HG03442 (cell line): ENCODE results near the gene HAPLN2.
"Not testable (repeated sequence)": the region's sequence is repeated elsewhere in the genome, so short reads cannot be mapped to it uniquely, and the experiment has no call there.

Experiments used
- ATAC-seq: cut with Tn5 transposase; IDR thresholded peaks from one replicate; pipeline ENCODE4 v1.9.1; 2021; ENCODE audit warnings: mild to moderate bottlenecking, moderate library complexity; ENCODE audit not compliant: unreplicated experiment

The HAPLN2 gene

DNA sequence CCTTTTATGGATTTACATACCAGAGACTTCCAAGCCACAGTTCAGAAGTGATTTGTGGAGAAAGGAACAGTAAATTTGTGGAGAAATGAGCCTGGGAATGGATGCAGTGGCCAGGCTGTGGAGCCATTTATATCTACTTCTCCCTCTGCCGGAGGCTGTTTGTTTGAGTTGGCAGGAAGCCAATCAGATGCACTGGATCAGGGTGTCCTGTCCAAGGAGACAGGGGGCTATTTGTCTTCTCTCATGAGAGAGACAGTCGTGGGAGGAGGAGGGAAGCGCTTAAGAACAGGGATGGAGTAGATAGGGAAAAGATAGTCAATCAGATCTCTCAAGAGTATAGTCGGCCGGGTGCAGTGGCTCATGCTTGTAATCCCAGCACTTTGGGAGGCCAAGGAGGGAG is 2.8 kb upstream of the HAPLN2 start:
- no peak for ATAC-seq

DNA sequence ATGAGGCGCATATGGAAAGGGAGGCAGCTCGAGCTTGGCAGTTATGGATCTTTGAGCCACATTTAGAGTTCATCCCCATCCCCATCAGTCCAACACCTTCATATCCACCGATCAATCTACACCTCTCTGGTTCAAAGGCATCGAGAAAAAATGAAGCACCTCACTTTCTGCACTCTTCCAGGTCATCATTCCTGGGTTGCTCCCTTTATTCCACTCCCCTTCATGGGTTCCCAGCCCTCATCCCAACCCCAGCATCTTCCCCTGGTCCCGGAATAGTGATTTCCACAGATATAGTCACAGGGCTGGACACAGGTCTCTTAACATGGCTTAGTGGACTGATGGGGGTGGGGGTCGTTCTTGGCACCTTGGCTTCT is 354 bp downstream of the HAPLN2 start:
- no peak for ATAC-seq

DNA sequence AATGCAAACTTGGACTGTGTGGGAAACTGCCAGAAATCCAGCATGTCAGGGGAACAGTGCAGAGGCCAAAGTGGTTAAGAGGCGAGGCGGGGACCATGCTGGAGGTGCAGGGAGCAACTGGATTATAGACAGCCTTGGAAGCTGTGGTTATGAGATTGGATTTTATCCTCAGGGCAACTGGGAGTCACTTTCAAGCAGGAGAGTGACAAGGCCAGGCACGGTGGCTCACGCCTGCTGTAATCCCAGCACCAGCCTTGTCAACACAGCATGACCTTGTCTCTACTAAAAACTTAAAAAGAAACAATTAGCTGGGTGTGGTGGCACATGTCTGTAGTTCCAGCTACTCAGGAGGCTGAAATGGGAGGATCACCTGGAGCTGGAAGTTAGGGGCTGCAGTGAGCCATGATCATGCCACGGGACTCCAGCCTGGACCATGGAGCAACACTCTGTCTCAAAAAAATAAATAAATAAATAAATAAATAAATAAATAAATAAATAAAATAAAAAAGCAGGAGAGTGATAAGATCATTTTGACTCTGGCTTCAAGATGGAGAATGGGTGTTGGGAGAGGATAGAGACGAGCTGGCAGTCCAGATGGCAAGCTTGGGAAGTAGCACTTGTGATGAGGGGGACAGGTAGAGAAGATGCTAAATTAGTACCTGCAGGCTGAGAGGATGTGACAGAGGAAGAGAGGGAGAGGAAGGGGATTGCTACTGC is 3.5 kb downstream of the HAPLN2 start:
- no peak for ATAC-seq

DNA sequence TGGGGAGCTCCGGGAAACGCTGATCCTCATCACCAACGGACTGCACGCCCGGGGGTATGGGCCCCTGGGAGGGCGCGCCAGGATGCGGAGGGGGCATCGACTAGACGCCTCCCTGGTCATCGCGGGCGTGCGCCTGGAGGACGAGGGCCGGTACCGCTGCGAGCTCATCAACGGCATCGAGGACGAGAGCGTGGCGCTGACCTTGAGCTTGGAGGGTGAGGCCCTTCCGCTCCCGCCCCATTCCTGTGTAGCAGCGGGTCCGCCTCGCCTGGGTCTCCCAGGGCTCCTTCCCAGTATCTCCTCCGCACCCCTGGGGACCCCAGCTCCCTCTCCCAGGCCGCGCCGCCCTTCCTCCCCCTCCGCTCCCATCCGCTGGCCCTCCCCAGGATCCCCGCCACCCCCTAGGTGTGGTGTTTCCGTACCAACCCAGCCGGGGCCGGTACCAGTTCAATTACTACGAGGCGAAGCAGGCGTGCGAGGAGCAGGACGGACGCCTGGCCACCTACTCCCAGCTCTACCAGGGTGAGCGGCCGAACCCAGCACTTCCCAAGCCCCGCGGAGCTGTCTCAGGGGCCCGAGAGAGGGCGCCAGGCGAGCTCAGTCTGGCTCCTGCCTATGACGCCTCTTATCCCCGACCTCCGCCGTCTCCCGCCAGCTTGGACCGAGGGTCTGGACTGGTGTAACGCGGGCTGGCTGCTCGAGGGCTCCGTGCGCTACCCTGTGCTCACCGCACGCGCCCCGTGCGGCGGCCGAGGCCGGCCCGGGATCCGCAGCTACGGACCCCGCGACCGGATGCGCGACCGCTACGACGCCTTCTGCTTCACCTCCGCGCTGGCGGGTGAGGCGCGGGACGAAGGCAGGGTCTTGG is 5.0 kb downstream of the HAPLN2 start:
- ATAC-seq = no peak

DNA sequence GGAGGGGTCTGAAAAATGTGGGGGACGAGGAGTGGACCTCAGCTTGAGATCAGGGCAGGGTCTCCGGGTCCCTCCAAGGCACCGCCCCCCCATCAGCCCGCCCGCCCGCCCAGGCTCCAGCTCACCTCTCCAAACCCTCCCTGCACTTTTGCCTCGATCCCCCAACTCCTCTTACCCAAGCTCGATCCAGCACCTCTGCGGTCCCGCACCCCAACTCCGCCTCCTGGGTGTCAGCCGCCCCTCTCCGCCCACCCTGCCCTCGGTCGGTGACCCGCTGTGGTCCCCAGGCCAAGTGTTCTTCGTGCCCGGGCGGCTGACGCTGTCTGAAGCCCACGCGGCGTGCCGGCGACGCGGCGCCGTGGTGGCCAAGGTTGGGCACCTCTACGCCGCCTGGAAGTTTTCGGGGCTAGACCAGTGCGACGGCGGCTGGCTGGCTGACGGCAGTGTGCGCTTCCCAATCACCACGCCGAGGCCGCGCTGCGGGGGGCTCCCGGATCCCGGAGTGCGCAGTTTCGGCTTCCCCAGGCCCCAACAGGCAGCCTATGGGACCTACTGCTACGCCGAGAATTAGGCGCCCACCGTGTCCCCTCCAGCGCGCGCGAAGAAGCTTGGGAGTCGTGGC is 5.7 kb downstream of the HAPLN2 start:
- ATAC-seq = no peak

DNA sequence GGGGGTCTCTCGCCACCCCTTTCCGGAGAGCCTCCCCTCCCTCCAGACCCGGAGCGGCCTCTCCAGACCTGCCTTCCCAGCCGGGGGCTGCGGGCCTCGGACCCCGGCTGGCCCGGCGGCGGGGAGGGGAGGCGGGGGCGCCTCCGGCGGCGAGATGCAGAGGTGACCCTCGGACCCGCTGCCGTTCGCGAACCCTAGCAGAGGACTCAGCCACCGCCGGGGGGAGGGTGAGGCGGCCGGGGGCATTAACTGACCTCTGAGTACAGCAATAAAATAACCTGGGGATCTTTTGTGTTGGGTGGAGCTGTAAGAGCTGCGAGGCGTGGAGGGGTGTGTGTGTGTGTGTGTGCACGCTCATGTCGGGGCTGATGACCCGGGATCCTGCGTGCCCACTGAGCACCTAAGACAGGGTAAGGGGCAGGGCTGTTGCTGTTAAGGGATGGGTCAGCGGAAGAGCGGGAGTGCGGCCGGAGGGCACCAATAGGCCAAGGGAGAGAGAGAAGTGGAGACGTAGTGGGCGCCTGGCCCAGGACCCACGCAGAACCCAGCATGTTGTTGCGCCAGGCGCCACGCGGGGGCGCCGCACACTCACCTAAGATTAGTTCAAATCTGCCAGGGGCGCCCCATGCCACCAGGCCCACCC is 6.3 kb downstream of the HAPLN2 start:
- ATAC-seq = no peak

DNA sequence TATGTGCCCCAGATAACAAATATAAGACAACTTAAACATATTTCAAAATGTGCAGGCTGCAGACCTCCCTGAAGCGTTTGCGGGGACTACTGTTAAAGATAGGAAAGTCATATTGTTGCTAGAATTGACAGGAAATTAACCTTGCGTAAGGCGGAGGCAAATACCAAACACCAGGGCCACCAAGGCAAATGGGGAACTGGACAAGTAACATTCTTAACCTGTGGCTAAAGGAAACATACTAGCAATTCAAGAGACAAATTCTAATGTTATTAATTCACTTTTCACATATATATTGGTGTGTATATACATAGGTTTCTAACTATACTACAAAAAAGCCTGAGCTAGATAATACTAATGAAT is 6.8 kb downstream of the HAPLN2 start:
- no peak for ATAC-seq

DNA sequence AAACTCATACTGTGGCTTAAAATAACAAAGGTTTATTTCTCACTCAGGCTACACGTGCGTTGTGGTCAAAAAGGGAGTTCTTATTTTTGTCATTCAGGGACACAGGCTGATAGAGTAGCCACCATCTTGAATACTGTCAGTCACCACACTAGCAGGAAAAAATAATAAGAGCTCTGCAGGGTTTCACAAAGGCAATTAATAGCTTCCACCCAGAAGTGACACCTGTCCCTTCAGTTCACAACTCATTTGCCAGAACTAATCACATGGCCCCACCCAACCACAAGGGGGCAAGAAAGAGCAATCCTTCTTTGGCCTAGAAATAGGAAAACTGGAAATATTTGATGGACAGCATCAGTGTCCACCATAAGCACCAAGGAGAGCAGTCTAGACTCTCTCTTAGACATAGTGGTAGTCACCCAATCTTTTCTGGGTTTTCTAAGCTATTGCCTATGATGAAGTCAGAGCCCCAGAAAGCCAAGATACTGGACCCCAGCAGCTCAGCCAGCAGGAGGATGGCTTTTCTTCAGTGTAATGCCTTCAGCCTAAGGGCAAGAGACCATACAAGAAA is 8.2 kb downstream of the HAPLN2 start:
- no peak for ATAC-seq

DNA sequence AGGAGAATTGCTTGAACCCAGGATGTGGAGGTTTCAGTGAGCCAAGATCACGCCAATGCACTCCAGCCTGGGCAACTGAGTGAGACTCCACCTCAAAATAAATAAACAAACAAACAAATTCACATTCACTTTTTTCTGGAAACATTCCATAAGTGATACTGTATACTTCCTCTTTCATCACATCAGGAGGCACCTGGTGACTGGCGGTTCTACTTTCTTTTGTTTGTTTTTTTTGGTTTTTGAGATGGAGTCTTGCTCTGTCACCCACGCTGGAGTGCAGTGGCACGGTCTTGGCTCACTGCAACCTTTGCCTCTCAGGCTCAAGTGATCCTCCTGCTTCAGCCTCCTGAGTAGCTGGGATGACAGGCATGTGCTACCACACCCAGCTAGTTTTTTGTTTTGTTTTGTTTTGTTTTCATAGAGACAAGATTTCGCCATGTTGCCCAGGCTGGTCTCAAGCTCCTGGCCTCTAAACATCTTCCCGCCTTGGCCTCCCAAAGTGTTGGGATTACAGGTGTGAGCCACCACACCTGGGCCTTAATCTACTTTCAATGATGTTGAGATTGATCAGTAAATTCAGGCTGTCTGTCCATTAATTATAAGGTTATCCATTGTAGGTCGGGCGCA is 10.7 kb downstream of the HAPLN2 start:
- no peak for ATAC-seq

DNA sequence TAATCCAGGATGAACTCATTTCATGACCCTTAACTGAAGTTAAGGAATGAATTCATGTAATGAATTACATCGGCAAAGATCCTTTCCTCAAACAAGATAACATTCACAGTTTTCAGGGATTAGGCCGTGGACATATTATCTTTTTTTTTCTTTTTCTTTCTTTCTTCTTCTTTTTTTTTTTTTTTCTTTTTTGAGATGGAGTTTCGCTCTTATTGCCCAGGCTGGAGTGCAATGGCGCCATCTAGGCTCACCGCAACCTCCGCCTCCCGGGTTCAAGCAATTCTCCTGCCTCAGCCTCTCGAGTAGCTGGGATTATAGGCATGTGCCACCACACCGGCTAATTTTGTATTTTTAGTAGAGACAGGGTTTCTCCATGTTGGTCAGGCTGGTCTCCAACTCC is 11.9 kb downstream of the HAPLN2 start:
- ATAC-seq = not testable (repeated sequence)

DNA sequence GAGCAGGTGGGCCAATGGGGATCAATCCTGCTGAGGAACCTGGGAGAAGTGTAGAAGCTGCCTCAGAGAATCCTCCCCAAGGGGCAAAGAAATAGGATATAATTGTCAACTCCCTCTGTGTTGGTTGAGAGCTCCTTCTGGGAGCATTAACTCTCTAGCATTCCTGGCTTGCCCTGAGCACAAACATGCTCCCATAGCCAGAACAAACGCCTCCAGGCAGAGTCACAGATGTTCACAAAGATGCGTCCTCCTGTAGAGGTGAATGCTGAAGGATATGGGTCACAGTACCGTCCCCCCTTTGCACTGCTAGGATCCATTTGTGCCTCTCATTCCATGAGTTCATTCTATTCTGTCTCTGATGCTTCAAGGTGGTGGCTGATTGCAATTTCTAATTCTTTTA is 13.1 kb downstream of the HAPLN2 start:
- ATAC-seq = no peak

DNA sequence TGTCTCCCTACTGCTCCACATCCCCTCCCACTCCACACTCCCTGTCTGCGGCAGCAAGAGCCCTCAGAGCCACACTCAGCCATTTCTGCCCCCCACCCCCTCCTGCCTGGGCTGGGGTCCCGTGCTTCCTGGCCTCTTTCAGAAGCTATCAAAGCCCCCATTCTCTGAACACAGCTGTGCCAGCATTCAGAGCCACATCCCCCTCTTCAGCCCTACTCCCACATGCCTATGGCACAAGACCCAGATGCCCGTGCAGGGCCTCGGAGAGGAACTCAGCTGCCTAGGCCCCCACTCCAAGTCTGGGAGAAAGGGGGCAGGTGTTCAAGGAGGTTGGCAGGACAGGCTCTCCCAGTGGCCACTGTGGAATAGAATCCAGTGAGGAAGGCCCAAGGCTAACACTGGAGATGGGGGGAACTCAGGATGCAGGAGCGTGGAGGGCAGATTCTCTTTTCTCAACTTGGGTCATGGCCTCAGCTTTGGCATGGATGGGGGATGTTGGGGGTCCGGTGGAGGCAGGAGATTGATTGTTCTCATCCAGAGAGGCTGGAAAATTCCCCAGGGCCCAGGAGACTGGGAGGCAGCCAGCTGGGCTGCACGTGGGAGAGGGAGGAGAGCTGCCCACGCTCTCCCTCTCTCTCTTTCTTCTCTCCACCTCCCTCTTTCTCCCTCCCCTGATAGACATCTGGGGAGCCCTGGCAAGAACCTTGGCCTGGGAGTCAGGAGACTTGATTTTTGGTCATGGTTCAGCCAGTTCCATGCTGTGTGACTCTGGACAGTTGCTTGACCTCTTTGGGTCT is 19.2 kb downstream of the HAPLN2 start:
- no peak for ATAC-seq

DNA sequence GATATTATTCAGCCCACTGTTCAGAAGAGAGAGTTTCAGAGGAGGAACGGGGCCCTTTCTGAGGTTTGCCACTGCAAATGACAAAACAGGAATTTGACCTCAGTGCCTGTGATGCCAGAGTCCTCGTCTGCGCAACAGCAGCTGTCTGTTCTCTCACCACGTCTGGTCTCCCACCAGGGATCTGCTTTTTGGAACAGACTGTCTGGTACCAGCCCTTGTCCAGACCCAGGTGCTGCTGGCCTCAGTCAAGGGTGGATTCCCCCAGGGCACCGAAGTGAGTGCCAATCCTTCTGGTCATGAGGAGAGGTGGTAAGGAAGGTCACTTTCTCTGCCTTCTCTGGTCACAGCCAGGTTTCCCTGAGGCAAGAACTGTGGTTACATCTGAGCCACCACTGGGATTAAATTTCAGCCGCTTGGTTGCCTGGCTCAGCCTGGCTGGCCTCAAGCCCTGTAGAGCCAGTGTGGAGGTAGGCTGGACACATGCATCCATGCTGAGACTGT is 20.4 kb downstream of the HAPLN2 start:
- ATAC-seq = no peak

DNA sequence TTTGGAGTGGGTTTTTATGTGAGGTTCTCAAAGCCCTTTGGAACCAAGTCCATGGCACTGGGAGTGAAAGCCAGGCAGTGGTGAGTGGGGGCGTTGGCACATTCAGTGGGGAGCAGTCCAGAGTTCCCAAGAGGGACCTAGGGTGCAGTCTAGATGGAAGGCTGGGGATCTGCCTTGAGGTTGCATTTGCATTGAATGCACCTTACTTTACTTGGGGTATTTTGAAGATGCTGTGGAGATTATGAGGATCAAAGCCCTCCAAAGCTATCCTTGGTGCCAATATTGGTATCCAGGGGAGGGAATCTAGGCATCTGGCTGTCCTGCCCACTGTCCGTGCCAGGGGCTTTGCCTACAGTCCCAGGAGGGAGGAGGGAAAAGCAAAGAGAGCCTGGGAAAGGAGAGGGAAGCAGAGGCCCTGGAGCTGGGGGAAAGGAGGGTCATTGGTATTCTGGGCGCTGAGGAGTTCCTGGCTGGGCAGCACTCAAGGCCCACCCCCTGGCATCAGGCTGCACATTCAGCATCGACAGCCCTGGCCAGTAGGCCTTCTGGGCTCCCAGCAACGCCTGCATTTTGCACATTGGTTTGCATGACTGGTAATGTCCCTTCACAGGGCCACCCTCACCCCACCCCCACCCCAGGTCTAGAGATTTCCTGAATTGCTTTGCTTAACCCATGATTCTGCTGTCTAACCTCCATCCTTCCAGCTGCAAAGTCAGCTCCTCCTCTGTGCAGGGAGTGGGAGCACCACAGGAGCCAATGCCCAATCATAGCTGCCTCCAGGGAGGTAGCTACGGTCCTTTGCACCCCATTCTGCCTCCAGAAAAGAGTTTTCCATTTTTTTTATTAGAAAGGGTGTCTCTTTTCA is 21.9 kb downstream of the HAPLN2 start:
- ATAC-seq = no peak

DNA sequence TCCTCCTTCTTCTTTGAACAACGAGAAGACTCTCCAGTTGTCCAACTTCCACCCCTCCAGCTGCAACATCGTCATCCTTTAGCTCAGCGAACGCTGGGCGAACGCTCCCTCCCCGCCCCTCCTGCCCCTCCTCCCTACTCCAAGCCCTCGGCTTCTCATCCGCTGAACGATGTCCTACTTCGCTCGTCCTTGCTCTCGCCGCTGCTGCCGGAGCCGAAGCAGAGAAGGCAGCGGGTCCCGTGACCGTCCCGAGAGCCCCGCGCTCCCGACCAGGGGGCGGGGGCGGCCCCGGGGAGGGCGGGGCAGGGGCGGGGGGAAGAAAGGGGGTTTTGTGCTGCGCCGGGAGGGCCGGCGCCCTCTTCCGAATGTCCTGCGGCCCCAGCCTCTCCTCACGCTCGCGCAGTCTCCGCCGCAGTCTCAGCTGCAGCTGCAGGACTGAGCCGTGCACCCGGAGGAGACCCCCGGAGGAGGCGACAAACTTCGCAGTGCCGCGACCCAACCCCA is 22.6 kb downstream of the HAPLN2 start, which contains the start of gene BCAN:
Gene BCAN (plus strand): TSS at position 357 of the 504 bp plus-strand sequence. CDS start 3,938 bp downstream, outside the sequence.
- ATAC-seq = no peak

DNA sequence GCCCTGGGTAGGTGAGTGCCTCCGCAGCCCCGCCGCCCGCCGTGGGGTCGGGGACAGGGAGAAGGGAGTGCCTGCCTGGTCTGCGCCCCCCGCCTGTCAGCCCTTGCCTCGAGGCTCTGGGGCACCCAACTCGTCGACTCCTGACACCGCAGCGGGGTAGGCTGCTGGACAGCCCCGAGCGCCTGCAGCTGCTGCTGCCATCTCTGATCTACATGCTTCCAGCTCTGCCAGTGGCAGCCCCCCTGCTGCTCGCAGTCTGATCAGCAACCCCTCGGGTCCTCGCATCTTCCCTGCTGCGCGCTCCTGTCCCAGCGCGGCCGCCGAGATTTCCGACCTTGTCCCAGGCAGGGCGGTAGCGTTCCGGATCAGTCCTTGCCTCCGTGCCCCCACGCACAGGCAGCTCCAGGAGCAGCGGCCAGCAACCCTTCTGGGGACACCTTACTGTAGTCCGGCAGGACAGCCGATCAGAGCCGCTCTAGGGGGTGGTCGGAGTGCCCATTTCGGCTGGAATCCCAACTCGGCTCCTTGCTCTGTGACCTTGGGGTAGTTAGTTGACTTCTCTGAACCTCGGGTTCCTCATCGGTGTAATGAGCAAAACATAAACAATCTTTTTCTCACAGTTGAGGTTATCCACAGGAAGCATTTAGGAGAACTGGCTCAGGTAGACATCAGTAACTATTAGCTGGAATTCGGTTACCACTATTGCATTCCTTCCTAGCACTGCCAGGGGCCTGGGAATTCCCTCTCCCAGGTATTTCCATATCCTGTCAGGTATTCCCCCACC is 23.2 kb downstream of the HAPLN2 start:
- ATAC-seq = no peak

DNA sequence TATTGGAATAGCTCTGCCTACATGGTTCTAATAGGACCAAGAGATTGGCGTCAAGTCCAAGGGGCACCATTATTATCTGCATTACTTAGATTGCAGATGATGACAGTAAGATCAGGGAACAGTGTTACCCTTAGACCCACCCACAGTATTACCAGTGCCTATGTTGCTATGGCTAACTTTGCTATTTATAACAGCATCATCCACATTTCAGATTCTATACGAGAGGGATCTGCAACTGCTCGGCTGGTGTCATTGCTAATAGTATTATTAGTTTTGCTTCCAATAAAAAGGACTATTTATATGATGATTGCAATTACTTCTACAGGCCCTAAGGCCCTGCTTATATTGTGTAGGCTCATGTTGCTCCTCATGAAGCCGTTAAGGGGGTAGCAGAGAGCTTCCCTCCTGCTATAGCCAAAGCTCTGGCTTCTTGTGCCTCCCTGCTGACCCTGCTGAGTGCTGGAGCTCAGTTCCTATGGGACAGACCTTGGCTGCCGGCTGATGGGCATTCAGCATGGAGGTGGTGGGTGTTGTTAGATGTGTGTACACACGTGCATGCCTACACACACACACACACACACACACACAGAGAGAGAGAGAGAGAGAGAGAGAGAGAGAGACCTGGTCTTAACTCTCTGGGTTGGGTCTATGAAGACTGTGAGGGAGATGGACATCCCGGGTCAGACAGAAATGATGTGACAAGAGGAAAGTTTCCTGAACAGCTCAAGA is 24.0 kb downstream of the HAPLN2 start:
- no peak for ATAC-seq
